Heart left ventricle (tissue), 13 donors: ENCODE results near the gene MRPS6.

Experiments
- POLR2A ChIP-seq, 2 donors: fragments of 450-650 bp; IDR thresholded peaks; one replicate each; pipeline ENCODE4 v1.6.1; 2017; ENCODE audit warnings: antibody characterized with exemption in 2 of 2, mild to moderate bottlenecking in 2 of 2, moderate library complexity in 2 of 2
- TF ChIP-seq, protein P1 (sequence below), 12 donors: fragments of 200-600 bp; sonication (generic) in 4 of 12; IDR thresholded peaks; one replicate each; pipeline versions ENCODE4 v1.5.0 to v1.8.0; 2018 to 2022; ENCODE audit warnings: antibody characterized with exemption in 12 of 12, mild to moderate bottlenecking in 5 of 12
- donor health status: ischemic (EF 13 %, LVEDD 7.1; RV severe dilation, severe dysfunction).
- donor health status: DM: no; HTN: yes; CAD: no.
- donor health status: DM: no; HTN: no; CAD: no.
- donor health status: ischemic (EF 25% LVEDD 6.9; RV normal size, moderate dysfunction).
- donor health status: ischemic (EF 25% LVEDD 5.7; RV mildly dilated, moderate dysfunction).
- donor health status: ischemic (EF 35%, LVEDD 5.7; RV mildly dilated, moderate dysfunction).
- donor health status: nonischemic (EF 11% LVEDD 7.7; RV severe dilation, severe dysfunction).
- donor health status: DM: yes; HTN: yes; CAD: no.
- donor health status: PGD.
- donor health status: ischemic (EF 29% LVEDD 5.4; RV normal size, mild dysfunction).
- donor health status: nonischemic (EF 23%, LVEDD 6.1; RV moderate dilation, normal function).

DNA sequence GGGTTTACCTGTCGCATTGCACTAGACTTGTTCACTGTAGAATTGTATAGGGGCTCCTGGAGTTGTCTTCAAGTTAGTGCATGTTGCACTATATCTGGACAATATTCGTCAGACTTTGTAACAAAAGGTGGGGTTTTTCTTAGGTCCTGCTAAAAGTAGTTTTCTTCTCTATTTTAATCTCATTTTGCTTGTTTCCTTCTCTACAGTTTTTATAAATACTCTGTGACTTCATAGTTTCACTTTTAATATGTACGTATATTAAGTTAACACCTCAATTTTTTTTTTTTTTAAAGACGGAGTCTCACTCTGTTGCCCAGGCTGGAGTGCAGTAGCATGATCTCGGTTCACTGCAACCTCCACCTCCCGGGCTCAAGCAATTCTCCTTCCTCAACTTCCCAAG, 26.5 kb upstream of the MRPS6 start:
- TF ChIP-seq, protein P1, sequence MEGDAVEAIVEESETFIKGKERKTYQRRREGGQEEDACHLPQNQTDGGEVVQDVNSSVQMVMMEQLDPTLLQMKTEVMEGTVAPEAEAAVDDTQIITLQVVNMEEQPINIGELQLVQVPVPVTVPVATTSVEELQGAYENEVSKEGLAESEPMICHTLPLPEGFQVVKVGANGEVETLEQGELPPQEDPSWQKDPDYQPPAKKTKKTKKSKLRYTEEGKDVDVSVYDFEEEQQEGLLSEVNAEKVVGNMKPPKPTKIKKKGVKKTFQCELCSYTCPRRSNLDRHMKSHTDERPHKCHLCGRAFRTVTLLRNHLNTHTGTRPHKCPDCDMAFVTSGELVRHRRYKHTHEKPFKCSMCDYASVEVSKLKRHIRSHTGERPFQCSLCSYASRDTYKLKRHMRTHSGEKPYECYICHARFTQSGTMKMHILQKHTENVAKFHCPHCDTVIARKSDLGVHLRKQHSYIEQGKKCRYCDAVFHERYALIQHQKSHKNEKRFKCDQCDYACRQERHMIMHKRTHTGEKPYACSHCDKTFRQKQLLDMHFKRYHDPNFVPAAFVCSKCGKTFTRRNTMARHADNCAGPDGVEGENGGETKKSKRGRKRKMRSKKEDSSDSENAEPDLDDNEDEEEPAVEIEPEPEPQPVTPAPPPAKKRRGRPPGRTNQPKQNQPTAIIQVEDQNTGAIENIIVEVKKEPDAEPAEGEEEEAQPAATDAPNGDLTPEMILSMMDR (IDR thresholded peaks at IDR 0.05), result no peak
- TF ChIP-seq POLR2A (IDR thresholded peaks at IDR 0.05), result no peak
